Uterus (tissue), 4 donors: ENCODE data around the gene LRIG1. TPM values are rescaled to one million over a fixed set of nuclear protein-coding genes. Genes with fewer than 3 reads are reported as not detected.
A peak's percentile ranks its signal among the peaks of the same experiment; 100 is the strongest.

Experiments used
- DNase-seq, 2 donors: peaks; one replicate each; pipeline ENCODE4 v3.0.0-alpha.2; 2019 to 2020
- H3K27ac ChIP-seq, 2 donors: fragments of 200-600 bp; sonication (generic); 1 replicate in 1 of 2; 2 replicates in 1 of 2; pipeline ENCODE4 v1.5.1; 2016 to 2018
- H3K27me3 ChIP-seq, 2 donors: fragments of 200-600 bp; sonication (generic); one replicate each; pipeline ENCODE4 v1.5.1; 2018 to 2019; ENCODE audit warnings: control low read depth in 1 of 2
- H3K36me3 ChIP-seq, 2 donors: fragments of 200-600 bp; sonication (generic); one replicate each; pipeline ENCODE4 v1.5.1; 2019; ENCODE audit warnings: control low read depth in 1 of 2
- H3K4me1 ChIP-seq, 2 donors: fragments of 200-600 bp; sonication (generic); one replicate each; pipeline ENCODE4 v1.5.1; 2018 to 2019; ENCODE audit warnings: control low read depth in 1 of 2
- H3K4me3 ChIP-seq, 2 donors: fragments of 200-600 bp; sonication (generic); 1 replicate in 1 of 2; 2 replicates in 1 of 2; pipeline ENCODE4 v1.5.1; 2018 to 2019; ENCODE audit warnings: mild to moderate bottlenecking in 1 of 2
- H3K9me3 ChIP-seq, 2 donors: fragments of 200-600 bp; sonication (generic); one replicate each; pipeline ENCODE4 v1.5.1; 2019; ENCODE audit warnings: control low read depth in 1 of 2
- POLR2A ChIP-seq, 2 donors: fragments of 450-650 bp; IDR thresholded peaks; one replicate each; pipeline ENCODE4 v1.6.1; 2016; ENCODE audit warnings: antibody characterized with exemption in 2 of 2, mild to moderate bottlenecking in 1 of 2, moderate library complexity in 1 of 2
- intact Hi-C: fragments of 100-400 bp; cut with DNase I; formaldehyde crosslinking; loops from one replicate; pipeline ENCODE4 v1.15.1; 2023; ENCODE audit warnings: low total_unique reads
- total RNA-seq, 4 donors: library from RNA; depleted of rRNA in 3 of 4; stranded (reverse); fragments of >200 nt in 3 of 4; gene quantifications; one replicate each; pipeline versions ENCODE4 v1.1.0 to v1.2.4, GENCODE V29; 2014 to 2023
- TF ChIP-seq, protein P1 (sequence below), 4 experiments: fragments of 200-600 bp in 2 of 4; fragments of 450-650 bp in 2 of 4; sonication (generic) in 2 of 4; IDR thresholded peaks; one replicate each; pipeline ENCODE4 v1.5.1; 2016 to 2019; ENCODE audit warnings: antibody characterized with exemption in 4 of 4, mild to moderate bottlenecking in 2 of 4, moderate library complexity in 1 of 4
- donor health status: DM: yes; HTN: yes; CAD: no.

LRIG1 gene
- total RNA-seq, 4 donors from 2014 or later, result 20.9 to 108 (median 69.6) TPM

DNA sequence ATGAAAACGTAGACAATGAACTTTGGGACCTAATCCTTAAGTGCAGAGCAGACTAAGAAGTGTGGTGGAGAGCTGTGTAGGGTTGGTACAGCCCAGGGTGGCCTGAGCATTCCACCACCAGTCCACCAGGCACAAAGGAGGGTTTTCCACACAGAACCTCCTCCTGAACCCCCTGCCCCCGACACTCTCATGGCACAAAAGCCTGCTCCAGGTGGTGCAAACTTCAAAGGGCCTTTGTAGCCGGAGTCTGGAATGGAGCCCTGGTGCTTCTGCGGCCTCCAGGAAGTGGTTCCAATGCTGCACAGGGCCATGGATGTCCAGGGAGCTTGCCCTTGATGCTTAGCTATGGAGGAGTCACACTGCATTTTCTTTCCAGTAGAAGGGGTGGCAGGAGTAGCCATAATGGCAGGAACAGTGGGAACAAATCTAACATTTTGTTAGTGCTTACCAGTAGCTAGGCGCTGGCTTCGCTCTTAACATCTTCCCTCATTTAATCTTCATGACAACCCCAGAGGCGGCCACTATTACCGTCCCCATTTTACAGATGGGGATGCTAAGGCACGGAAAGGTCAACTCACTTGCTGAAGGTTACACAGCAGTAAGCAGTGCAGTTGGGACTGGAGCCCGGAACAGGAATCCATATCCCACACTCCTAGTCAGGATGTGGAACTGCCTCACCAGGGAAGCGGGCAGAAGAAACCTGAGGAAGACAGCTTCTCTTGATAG, 68.6 kb downstream of the LRIG1 start:
- no peak overlapping the region for H3K27ac ChIP-seq
- TF ChIP-seq, protein P1, sequence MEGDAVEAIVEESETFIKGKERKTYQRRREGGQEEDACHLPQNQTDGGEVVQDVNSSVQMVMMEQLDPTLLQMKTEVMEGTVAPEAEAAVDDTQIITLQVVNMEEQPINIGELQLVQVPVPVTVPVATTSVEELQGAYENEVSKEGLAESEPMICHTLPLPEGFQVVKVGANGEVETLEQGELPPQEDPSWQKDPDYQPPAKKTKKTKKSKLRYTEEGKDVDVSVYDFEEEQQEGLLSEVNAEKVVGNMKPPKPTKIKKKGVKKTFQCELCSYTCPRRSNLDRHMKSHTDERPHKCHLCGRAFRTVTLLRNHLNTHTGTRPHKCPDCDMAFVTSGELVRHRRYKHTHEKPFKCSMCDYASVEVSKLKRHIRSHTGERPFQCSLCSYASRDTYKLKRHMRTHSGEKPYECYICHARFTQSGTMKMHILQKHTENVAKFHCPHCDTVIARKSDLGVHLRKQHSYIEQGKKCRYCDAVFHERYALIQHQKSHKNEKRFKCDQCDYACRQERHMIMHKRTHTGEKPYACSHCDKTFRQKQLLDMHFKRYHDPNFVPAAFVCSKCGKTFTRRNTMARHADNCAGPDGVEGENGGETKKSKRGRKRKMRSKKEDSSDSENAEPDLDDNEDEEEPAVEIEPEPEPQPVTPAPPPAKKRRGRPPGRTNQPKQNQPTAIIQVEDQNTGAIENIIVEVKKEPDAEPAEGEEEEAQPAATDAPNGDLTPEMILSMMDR (IDR thresholded peaks at IDR 0.05), result no peak
- TF ChIP-seq POLR2A (IDR thresholded peaks at IDR 0.05), result no peak
- intact Hi-C loops, result no loop called here
- peaks cover 0 to 19% of the 10 kb centered on the region in 2 donors for H3K4me1 ChIP-seq
- H3K4me3 ChIP-seq, result no peak overlapping the region
- no peak for DNase-seq
- no peaks in the 10 kb centered on the region for H3K27me3 ChIP-seq
- H3K36me3 ChIP-seq, result no peaks in the 10 kb centered on the region
- H3K9me3 ChIP-seq, result no peaks in the 10 kb centered on the region

DNA sequence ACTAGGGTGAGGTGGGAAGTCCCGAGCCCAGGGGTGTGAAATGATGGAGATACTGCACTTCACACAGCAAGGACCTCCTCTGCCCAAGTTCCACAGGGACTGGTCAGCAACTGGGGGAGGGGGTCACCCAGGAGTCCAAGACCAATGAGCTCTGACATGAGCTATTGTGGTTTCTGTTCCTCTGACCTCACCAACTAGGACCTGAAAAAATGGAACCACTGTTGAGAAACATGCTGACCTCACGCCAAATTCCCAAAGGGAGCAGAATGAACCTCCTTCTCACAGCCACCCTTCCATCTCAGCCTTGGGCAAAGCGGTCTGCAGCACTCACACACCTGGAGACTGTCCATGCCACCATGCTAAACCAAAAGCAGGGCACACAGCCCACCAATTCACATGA, 69.3 kb downstream of the LRIG1 start:
- Histone ChIP-seq H3K36me3 (no peaks in the 10 kb centered on the region), H3K4me1 (peaks cover 0 to 19% of the 10 kb centered on the region in 2 donors), H3K9me3 (no peaks in the 10 kb centered on the region), H3K27ac (no peak overlapping the region), H3K4me3 (no peak overlapping the region), H3K27me3 (no peaks in the 10 kb centered on the region)
- TF ChIP-seq POLR2A (IDR thresholded peaks at IDR 0.05), result no peak
- TF ChIP-seq, protein P1 (IDR thresholded peaks at IDR 0.05), result no peak
- intact Hi-C loops, result no loop called here
- no peak for DNase-seq

DNA sequence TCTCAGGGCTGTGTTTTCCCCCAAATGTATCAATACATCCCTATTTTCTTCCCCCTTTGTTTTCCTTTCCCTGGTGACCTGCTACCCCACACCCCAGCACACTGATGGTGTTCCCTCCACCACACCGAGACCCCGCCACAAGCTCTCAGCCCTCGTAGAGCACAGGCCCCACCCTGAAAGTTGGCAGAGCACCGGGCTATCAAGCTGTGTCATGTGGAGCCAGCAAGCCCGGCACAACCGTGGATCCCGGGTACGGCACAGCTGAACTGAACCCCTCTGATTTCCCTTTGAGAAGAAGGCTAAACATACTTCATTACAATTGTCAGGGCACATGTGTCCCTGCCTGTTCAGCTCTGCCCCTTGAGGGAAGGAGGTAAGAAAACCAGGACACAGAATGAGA, 69.9 kb downstream of the LRIG1 start:
- H3K9me3 ChIP-seq, result no peaks in the 10 kb centered on the region
- peaks cover 2 to 19% of the 10 kb centered on the region in 2 donors for H3K4me1 ChIP-seq
- no peaks in the 10 kb centered on the region for H3K36me3 ChIP-seq
- intact Hi-C loops, result no loop called here
- no peak for TF ChIP-seq POLR2A (IDR thresholded peaks at IDR 0.05)
- TF ChIP-seq, protein P1 (IDR thresholded peaks at IDR 0.05), result no peak
- DNase-seq, result no peak
- no peaks in the 10 kb centered on the region for H3K27me3 ChIP-seq
- H3K4me3 ChIP-seq, result no peak overlapping the region
- H3K27ac ChIP-seq, result peak overlapping the region; percentile 24 to 76

DNA sequence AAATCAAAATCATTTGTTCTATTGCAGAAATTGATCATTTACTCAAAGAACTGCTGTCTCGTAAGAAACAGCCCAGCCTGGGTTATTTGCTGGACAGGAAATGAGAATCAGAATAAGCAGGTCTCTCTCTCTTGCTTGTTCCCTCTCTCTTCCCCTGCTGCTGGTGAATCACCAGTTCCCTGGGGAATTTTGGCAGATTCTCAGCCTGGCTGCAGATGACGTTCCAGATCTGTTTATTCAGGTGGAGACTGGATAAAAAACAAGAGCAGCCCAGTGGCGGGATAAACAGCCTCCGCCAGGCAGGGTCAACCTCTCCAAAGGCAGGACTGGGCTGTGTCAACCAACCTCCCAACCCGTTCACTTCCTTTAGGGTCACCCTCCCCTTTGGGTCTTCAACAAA, 72.1 kb downstream of the LRIG1 start:
- Histone ChIP-seq H3K4me3 (no peak overlapping the region), H3K4me1 (peaks cover 16 to 36% of the 10 kb centered on the region in 2 donors), H3K27me3 (no peaks in the 10 kb centered on the region), H3K27ac (peak overlapping the region; percentile 76 to 77), H3K9me3 (no peaks in the 10 kb centered on the region), H3K36me3 (no peaks in the 10 kb centered on the region)
- TF ChIP-seq POLR2A (IDR thresholded peaks at IDR 0.05), result no peak
- TF ChIP-seq, protein P1 (IDR thresholded peaks at IDR 0.05), result no peak
- intact Hi-C loops, result no loop called here
- peak; percentile 86 to 92 for DNase-seq

DNA sequence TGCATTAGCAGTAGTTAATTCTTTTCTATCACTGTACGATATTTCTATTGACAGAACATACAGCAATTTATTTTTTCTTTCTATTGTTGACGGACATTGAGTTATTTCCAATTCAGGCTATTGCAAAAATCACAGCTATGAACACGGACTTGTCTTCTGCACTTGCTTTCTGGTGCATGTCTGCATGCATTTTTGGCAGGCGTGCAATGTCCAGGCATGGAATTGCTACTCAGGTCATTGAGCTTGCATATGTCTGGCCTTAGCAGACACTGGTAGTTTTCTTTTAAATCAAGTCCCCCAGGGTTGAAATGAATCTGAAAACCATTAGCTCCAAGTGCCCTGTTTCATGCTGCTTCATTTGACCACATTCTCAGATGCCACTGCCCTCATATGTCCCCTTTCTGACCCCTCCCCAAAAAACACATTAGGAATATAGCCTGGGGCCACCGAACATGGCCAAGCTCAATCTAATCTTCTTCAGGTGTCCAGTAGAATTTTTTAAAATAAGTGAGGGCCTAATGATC, 72.8 kb downstream of the LRIG1 start:
- TF ChIP-seq, protein P1 (IDR thresholded peaks at IDR 0.05), result no peak
- TF ChIP-seq POLR2A (IDR thresholded peaks at IDR 0.05), result no peak
- intact Hi-C loops, result no loop called here
- Histone ChIP-seq H3K4me3 (no peak overlapping the region), H3K27ac (peak overlapping the region; percentile 76 to 77), H3K9me3 (no peaks in the 10 kb centered on the region), H3K4me1 (peaks cover 16 to 36% of the 10 kb centered on the region in 2 donors), H3K27me3 (no peaks in the 10 kb centered on the region), H3K36me3 (no peaks in the 10 kb centered on the region)
- DNase-seq, result no peak
